Myocyte (in vitro differentiated cells): ENCODE measurements around the gene PTGER1. TPM values are rescaled to one million over a fixed set of nuclear protein-coding genes. Genes with fewer than 3 reads are reported as not detected.
"Not testable (repeated sequence)": the region's sequence is repeated elsewhere in the genome, so short reads cannot be mapped to it uniquely, and the experiment has no call there.

ENCODE experiments used
- DNase-seq: peaks from one replicate; pipeline ENCODE4 v3.0.0-alpha.2; 2012; ENCODE audit warnings: low read depth
- total RNA-seq: library from RNA; depleted of rRNA; stranded (reverse); fragments of >200 nt; gene quantifications from 2 replicates; pipeline ENCODE4 v1.2.3, GENCODE V29; 2014

Gene PTGER1
- total RNA-seq, 1 donor from 2014 or later: not detected

DNA sequence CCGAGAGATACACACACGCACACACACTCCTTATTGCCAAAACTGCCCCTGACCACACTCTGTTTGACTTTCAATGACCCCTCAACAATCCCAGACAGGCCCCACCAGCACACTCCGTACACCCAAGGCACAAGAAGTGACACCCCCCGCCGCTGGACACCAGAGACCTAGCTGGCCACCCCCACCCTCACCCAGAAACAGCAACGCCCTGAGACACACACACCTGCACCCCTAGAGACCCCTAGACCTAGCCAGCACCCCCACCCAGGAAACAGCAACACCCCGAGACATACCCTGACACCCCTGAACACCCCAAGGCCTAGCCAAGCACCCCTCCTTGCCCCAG is 1.1 kb upstream of the PTGER1 start:
- DNase-seq: no peak

DNA sequence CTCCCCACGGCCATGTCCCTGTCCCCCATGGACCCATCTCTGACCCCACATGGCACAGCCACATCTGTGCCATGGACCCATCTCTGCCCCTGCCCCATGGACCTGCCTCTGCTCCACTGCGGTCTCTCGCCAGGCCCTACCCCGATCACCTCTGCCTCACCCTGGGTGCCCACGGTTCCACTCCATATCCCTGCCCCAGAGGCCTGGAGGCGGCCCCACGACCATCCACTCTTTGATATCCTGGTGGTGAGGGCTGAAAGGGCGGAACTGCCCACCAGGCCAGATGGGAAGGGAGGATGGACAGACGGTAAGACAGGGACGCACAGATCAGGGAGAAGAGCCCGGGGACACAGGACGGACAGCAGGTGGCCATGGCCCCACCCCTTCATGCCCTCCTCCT is 327 bp downstream of the PTGER1 start:
- no peak for DNase-seq

DNA sequence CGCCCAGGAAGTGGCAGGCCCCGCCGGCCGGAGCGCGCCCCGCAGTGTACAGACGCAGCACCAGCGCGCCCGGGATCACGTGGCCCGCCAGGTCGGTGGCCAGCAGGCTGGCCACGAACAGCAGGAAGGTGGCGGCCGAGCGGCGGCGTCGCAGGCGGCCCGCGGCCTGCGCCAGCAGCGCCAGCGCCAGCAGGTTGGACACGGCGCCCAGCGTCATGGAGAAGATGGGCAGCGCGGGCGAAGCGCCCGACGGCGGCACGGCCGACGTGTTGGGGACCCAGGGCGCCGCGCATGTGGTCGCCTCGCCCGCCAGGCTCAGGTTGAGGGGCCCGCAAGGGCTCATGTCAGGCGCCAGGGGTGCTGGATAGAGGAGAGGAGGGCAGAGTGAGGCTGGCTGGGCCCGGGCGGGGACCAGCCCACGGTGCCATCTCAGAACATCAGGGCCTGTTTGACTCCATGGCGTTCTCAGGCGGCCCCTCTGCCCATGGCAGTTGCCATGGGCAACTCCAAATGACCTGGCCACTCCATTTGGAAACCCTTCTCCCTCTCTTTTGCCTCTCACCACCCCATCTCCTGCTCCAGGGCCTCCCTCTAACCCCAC is 1.1 kb downstream of the PTGER1 start:
- no peak for DNase-seq

DNA sequence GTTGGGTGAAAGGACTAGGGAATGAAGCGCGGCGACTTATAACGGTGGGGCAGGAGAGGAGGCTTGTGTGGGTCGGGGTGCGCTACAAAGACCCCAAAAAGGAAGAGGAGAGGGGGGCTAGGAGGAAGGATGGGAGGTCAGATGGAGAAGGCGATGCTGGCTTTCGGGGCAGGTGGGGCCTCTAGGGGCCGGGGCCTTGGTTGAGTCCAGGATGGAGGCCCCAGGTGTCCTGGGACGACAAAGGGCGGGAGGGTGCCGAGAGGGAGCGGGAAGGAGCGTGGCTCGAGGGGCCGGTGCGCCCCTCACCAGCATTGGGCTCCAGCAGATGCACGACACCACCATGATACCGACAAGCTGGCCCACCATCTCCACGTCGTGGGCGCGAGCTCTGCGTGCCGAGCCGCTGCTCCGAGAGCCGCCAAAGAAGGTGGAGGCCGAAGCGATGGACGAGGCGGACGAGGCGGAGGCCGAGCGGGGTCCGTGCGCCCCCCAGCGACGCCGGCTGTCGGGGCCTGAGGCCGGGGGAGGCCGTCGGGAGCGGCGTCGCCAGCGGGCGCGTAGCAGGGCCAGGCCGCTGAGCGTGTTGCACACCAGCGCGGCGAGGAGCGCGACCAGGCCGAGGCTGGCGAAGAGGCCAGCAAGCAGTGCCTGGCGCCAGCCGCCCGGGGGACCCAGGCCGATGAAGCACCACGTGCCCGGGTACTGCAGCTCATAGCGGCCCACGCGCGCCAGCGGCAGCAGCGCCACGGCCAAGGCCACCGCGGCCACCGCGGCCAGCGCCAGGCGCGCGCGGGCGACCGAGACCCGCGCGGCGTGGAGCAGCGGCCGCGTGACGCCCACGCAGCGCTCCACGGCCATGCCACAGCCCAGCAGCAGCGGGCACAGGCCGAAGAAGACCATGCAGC is 1.8 kb downstream of the PTGER1 start:
- no peak for DNase-seq

DNA sequence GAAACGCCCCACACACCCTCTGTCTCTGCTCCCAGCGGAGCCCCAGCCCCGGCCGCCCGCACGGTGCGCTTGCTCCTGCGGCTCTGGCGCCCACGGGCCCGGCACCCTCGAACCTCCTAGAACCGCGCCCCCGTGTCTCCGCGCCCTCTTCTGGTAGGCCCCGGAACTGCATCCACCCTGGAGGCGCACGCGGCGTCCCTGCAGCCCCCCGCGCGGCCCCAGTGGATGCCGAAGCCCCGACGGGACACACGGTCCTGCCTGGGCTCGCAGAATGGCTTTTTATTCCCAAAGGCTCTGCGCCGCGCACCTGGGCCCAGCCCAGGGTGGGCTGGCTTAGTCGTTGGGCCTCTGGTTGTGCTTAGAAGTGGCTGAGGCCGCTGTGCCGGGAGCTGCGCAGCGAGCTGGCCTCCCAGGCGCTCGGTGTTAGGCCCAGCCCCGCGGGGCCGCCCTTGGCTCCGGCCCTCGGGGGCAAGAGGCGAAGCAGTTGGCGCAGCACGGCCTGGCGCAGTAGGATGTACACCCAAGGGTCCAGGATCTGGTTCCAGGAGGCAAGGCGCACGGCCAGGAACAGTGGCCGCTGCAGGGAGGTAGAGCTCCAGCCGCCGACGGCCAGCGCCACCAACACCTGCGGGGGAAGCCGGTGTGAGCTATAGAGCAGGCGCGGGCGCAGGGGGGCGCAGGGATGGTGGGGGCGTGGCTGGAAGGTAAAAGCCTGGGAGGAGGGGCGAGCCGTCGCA is 2.8 kb downstream of the PTGER1 start:
- peak; percentile 38 for DNase-seq

DNA sequence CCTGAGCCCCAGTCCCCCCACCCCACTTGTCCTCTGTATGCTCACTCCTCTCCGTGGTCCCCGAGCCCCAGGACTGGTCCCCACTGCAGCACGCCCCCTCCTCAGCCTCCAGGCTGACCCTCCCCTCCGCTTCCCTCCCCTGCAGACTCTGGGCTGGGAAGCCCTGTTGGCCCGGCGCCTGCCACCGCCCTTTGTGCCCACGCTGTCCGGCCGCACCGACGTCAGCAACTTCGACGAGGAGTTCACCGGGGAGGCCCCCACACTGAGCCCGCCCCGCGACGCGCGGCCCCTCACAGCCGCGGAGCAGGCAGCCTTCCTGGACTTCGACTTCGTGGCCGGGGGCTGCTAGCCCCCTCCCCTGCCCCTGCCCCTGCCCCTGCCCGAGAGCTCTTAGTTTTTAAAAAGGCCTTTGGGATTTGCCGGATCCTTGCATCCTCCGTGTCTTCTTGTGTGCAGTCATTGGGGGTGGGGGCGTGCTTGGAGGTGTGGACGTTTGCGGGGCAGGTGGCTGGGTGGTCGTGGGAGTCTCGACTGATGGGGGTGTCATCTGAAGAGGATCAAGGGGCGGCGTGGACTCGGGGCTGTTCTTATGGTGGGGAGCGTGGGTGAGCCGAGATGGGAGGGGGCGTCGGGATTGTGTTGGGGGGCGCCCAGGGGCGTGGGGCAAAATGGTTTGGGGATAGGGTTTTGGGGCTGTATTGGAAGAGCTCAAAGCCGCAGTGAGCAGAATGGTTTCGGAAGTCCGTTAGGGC is 3.5 kb downstream of the PTGER1 start:
- DNase-seq: no peak

DNA sequence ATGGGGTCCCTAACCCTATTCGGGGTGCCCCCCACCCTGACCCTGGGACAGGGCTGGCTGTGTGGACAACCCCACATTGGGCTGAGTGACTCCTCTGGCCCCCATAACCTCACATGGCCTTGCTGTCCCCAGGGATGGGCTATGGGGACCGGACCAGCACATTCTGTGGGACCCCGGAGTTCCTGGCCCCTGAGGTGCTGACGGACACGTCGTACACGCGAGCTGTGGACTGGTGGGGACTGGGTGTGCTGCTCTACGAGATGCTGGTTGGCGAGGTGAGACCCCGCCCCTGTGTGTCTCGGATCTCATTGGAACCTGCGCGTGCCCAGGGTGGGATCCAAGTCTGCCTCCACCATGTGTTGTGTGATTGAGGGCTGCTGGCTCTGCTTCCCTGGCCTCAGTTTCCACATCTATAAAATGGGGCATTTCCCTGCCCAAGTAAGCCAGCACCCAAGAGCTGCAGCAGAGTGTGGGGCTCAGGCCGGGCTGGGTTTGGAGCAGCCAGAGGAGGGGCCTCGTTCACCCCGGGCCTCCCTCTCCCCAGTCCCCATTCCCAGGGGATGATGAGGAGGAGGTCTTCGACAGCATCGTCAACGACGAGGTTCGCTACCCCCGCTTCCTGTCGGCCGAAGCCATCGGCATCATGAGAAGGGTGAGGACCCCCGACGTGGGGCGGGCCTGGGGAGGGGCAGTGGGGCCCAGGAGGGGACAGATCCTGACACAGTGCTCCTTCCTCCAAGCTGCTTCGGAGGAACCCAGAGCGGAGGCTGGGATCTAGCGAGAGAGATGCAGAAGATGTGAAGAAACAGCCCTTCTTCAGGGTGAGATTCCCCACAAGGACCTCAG is 4.9 kb downstream of the PTGER1 start:
- DNase-seq: no peak

DNA sequence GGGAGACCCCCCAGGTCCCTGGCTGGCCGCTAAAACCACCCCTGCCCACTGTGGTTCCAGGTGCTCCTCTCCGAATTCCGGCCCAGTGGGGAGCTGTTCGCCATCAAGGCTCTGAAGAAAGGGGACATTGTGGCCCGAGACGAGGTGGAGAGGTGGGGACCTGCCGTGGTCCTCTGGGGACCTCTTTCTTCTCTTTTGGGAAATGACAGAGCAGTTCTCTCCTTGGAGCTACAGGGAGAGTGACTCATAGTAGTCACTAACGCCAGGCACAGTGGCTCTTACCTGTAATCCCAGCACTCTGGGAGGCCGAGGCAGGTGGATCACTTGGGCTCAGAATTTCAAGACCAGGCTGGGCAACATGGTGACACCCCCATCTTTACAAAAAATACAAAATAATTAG is 7.3 kb downstream of the PTGER1 start:
- no peak for DNase-seq

DNA sequence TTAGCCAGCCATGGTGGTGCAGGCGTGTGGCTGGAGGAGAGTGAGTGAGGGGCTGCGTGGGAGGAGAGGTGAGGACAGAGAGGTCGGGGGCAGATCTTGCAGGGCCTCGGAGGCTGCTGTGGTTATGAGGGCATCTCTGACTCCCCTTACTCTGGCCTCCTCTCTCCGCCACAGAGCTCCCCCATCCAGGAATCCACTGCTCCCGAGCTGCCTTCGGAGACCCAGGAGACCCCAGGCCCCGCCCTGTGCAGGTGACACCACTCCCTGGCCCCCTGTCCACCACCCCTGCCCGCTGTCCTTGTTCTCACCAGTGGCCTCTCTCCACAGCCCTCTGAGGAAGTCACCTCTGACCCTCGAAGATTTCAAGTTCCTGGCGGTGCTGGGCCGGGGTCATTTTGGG is 7.8 kb downstream of the PTGER1 start:
- no peak for DNase-seq

DNA sequence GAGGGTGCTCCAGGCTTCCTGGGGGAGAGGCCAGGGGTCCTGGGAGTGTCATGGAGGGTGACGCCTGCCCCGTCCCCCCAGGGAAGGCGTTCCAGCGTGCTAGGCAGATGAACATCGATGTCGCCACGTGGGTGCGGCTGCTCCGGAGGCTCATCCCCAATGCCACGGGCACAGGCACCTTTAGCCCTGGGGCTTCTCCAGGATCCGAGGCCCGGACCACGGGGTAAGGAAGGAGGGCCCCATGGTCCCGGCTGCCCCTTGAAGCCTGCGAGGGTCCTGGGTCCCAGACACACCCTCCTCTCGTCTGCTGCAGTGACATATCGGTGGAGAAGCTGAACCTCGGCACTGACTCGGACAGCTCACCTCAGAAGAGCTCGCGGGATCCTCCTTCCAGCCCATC is 11.4 kb downstream of the PTGER1 start:
- DNase-seq: no peak

DNA sequence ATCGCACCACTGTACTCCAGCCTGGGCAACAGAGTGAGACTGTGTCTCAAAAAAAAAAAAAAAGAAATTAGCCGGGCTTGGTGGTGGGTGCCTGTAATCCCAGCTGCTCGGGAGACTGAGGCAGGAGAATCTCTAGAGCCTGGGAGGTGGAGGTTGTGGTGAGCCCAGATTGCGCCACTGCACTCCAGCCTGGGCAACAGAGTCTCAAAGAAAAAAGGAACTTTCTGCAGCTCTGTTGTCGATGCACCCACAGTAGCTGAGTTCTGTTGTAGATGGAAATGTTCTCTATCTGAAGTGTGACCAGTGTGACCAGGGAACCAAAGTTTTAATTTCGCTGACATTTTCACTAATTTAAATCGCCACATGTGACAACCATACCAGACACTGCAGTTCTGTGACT is 12.8 kb downstream of the PTGER1 start:
- not testable (repeated sequence) for DNase-seq

DNA sequence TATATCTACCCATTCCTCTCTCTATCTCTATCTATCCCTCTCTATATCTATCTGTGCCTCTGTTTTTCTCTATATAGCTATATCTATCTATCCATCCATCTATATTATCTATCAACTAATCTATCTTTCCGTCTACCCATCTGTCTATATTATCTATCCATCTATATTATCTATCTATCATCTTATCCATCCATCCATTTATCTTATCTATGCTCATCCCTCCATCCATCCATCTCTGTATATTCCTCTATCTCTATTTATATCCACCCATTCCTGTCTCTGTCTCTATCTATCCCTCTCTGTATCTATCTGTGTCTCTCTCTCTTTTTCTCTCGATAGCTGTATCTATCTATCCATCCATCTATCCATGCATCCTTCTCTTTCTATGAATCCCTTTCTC is 14.2 kb downstream of the PTGER1 start:
- DNase-seq: no peak

DNA sequence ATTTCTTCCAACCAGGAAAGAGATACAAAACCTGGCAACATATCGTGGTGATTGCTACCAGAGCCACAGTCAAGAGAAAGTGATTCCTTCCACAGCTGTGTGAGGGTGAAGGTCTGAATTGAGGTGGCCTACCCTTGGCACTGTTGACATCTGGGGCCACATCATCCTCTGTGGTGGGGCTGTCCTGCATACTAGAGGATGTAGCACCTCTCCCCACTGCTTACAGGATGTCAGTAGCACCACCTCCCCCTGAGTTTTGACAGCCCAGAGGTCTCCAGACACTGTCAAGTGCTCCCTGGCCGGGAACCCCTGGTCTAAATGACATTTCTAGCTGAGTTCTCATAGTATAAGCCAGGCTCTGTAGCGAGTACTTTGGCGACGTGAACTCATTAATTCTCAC is 15.5 kb downstream of the PTGER1 start:
- DNase-seq: no peak

DNA sequence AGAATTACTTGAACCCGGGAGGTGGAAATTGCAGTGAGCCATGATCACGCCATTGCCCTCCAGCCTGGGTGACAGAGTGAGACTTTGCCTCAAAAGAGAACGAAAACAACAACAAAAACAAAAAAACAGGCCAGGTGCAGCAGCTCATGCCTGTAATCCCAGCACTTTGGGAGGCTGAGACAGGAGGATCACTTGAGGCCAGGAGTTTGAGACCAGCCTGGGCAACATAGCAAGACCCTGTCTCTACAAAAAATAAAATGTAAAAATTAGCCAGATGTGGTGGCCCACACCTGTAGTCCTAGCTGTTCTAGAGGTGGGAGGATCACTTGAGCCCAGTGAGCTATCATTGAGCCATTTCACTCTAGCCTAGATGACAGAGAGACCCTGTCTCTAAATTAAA is 22.9 kb downstream of the PTGER1 start:
- not testable (repeated sequence) for DNase-seq

DNA sequence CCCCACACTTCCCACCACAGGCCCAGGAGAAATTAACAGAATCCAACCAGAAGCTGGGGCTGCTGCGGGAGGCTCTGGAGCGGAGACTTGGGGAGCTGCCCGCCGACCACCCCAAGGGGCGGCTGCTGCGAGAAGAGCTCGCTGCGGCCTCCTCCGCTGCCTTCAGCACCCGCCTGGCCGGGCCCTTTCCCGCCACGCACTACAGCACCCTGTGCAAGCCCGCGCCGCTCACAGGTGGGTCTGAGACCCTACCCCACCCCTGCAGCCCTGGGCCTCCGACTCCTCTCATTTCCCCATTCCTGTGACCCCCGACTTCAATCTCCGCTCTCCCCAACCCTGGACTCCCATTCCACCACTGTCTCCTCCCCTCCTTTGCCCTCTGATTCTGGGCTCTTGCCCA is 24.3 kb downstream of the PTGER1 start:
- no peak for DNase-seq

DNA sequence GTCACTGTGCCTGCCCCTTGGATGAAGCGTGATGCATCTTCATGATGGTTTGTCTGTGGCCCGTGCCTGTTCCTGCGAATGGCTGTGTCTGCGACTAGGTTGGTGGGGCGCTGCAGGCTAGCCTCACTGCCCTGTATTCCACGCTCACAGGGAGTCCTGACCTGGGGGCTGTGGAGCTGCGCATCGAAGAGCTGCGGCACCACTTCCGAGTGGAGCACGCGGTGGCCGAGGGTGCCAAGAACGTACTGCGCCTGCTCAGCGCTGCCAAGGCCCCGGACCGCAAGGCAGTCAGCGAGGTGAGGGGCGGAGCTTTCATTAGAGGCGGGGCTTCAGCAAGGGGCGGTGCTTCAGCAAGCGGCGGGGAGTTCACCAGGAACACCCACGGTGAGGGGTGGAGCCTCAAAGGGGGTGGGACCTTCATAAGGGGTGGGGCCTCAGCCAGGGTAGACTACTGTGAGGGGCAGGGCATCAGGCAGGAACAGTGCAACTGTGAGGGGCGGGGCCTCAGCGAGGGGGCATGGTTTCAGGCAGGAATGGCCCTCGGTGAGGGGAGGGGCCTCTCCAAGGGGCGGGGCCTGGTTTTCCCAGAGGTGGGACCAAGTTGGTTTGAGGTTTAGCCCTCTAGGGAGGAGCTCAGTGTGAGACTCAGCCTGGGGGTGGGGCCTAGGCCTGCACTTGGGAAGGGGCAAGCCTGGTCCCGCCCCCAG is 24.8 kb downstream of the PTGER1 start:
- no peak for DNase-seq

DNA sequence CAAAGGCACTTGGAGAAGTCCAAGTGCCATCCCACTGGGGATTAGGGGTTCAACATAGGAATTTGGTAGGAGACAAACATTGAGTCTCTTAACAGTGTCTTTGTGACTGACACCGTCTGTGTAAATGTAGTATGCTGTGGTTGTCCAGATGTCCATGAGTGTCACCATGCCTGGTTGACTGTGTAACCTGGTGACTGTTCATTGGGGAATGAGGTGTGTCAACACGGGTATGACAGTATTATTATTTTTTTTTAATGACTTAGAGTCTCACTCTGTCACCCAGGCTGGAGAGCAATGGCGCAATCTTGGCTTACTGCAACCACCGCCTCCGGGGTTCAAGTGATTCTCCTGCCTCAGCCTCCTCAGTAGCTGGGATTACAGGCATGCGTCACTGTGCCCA is 25.8 kb downstream of the PTGER1 start:
- no peak for DNase-seq

DNA sequence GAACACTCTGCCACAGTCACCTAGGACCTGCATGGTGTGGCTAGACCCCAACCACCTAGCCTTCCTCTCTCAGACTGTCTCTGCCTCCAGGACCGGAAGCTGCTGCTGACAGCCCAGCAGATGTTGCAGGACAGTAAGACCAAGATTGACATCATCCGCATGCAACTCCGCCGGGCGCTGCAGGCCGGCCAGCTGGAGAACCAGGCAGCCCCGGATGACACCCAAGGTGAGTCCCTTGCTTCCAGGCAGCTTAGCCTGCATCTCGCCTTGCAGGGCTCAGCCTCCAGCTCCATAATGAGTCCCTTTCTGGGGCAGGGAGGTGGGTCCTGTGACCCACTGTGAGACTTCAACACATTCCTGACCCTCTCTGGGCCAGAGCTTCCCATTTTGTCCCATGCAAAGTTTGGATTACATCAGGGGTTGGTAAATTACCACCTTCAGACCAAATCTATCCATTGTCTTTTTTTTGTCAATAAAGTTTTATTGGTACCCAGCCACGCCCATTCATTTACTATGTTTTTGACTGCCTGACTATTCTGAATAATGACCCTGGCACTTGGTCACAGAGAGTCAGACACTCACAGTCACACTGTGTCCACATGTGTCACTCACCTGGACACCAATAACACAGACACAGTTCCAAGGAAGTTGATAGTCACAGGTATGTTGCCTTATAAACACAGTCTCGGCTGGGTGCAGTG is 28.7 kb downstream of the PTGER1 start:
- no peak for DNase-seq

DNA sequence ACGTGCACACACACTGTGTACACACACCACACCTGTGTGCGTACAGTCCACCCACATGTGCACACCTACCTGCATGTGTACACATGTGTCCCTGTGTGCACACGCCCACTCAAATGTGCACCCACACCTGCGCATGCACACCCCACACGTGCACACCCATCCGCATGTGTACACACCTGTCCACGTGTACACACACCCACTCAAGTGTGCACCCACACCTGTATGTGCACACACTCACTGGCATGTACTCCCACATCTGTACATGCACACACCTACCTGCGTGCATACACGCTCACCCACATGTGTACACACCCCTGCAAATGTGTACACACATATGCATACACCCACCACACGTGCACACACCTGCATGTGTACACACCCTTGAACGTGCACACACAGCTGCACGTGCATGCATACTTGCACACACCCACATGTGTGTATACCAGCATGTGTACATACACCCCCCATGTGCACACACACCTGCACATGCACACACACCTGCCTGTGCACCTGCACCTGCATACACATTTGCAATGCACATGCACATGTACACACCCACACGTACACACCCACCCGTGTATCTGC is 31.4 kb downstream of the PTGER1 start:
- no peak for DNase-seq
